HL-60 (cell line): ENCODE data around the gene SZT2.
"Not testable (repeated sequence)": the region's sequence is repeated elsewhere in the genome, so short reads cannot be mapped to it uniquely, and the experiment has no call there.

Source experiments
- DNase-seq, 2 experiments: peaks; one replicate each; pipeline ENCODE4 v3.0.0-alpha.2; 2010 to 2020; ENCODE audit warnings: low read depth in 1 of 2, low spot score in 1 of 2
- H3K27ac ChIP-seq: fragments of 250-450 bp; sonication (Bioruptor Pico); replicated peaks from 2 replicates; pipeline ENCODE4 v1.5.1; 2020; ENCODE audit warnings: mild to moderate bottlenecking, moderate library complexity
- H3K27me3 ChIP-seq: fragments of 250-450 bp; sonication (Bioruptor Pico); 2 replicates; pipeline ENCODE4 v1.5.1; 2021; ENCODE audit warnings: mild to moderate bottlenecking, moderate library complexity; ENCODE audit not compliant: insufficient read depth, poor library complexity, severe bottlenecking
- H3K4me3 ChIP-seq: replicated peaks from 2 replicates; pipeline ENCODE4 v1.5.1; 2011; ENCODE audit warnings: mild to moderate bottlenecking, control low read depth, low read length; ENCODE audit not compliant: insufficient read depth
- CTCF ChIP-seq: IDR thresholded peaks from one replicate; pipeline ENCODE4 v1.5.1; 2011; ENCODE audit warnings: low read length, control low read depth, inconsistent platforms; ENCODE audit not compliant: insufficient read depth
- GABPA ChIP-seq: IDR thresholded peaks from 2 replicates; pipeline ENCODE4 v1.6.1; 2012; ENCODE audit warnings: low read depth
- POLR2AphosphoS5 ChIP-seq: IDR thresholded peaks from 2 replicates; pipeline ENCODE4 v1.6.1; 2012; ENCODE audit warnings: low read depth
- REST ChIP-seq: IDR thresholded peaks from 2 replicates; pipeline ENCODE4 v1.6.1; 2012; ENCODE audit warnings: low read depth; ENCODE audit not compliant: insufficient replicate concordance
- SPI1 ChIP-seq: IDR thresholded peaks from 2 replicates; pipeline ENCODE4 v1.6.1; 2012; ENCODE audit warnings: low read depth, mild to moderate bottlenecking, borderline replicate concordance

Gene SZT2

GRCh38 chr1:43472087-43472462 lies 82.4 kb downstream of the SZT2 start:
- no peak for DNase-seq
- no peak for TF ChIP-seq POLR2AphosphoS5
- TF ChIP-seq GABPA = no peak
- no peak for TF ChIP-seq SPI1
- no peak for TF ChIP-seq REST
- TF ChIP-seq CTCF = no peak
- Histone ChIP-seq H3K27ac (no peak overlapping the region), H3K4me3 (no peak overlapping the region), H3K27me3 (no peaks in the 10 kb centered on the region)

- peak; percentile 21; the same call in 1 of the 2 replicates for TF ChIP-seq SPI1
- not testable (repeated sequence) for H3K4me3 ChIP-seq, H3K27ac ChIP-seq, H3K27me3 ChIP-seq, DNase-seq
Observed at GRCh38 chr1:43472463-43473151, 82.9 kb downstream of the SZT2 start.

- Histone ChIP-seq H3K27me3 (no peaks in the 10 kb centered on the region), H3K4me3 (no peak overlapping the region), H3K27ac (no peak overlapping the region)
- DNase-seq = no peak
- TF ChIP-seq REST = no peak
- TF ChIP-seq GABPA = no peak
- no peak for TF ChIP-seq CTCF
- no peak for TF ChIP-seq SPI1
- TF ChIP-seq POLR2AphosphoS5 = no peak
Observed at GRCh38 chr1:43473463-43473862, 83.8 kb downstream of the SZT2 start.

- not testable (repeated sequence) for H3K27me3 ChIP-seq, H3K27ac ChIP-seq, DNase-seq, H3K4me3 ChIP-seq
- peak; percentile 42; the same call in 1 of the 2 replicates for TF ChIP-seq SPI1
Observed at GRCh38 chr1:43475611-43476401, 86.1 kb downstream of the SZT2 start.
